ENCODE results near the gene CLCNKB.
"Not testable (repeated sequence)": the region's sequence is repeated elsewhere in the genome, so short reads cannot be mapped to it uniquely, and the experiment has no call there.

CLCNKB gene

DNA sequence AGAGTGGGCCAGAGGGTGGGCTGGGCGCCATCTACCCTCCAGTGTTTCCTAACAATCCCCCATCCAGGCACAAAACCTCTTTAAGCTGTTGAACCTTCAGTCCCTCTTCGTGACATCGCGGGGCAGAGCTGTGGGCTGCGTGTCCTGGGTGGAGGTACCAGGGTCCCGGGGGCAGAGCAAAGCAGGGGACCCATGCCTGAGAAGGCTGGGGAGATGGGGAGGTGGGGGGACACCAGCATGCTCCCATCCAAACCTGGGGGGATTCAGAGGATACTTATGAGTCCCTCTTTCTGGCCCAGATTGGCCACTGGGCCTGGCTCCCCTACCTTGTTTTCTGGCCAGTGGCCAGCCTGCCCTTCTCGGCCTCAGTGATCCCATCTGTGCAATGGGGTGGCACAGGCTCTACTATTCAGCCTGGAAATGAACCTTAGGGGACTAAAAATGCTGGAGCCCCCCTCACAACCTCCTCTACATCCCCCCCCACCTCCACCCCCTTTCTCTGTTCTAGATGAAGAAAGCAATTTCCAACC is 10.4 kb upstream of the CLCNKB start:
- not testable (repeated sequence) for DNase-seq (ENCODE audit: low read depth)

DNA sequence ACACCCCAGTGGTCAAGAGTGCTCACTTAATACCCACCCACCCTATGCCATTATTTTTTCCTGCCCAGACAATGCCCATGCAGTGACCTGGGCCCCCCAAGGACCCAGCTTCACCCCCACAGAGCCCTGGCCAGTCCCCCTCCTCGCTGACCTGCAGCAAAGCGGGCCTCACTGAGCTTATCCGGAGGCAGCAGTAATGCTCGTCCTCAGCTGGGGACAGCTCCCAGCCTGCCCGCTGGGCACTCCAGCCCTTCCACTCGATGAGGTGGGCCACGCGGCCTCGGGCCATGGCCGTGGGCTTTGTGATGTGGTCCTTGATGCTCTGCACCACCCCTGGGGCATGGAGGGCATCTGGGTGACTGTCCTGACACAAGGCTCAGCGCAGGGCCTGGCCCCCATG is 7.1 kb upstream of the CLCNKB start:
- not testable (repeated sequence) for DNase-seq (ENCODE audit: low read depth)

DNA sequence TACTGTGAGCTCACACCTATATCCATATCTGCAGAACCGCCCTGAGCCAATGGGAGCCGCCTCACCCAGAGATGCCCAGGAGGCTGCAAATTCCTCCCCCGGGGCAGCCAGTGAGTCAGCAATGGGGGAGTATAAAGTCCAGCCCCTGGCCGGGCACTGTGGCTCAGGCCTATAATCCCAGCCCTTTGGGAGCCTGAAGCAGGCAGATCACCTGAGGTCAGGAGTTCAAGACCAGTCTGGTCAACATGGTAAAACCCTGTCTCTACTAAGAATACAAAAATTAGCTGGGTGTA is 5.0 kb upstream of the CLCNKB start:
- DNase-seq (ENCODE audit: low read depth), result no peak

DNA sequence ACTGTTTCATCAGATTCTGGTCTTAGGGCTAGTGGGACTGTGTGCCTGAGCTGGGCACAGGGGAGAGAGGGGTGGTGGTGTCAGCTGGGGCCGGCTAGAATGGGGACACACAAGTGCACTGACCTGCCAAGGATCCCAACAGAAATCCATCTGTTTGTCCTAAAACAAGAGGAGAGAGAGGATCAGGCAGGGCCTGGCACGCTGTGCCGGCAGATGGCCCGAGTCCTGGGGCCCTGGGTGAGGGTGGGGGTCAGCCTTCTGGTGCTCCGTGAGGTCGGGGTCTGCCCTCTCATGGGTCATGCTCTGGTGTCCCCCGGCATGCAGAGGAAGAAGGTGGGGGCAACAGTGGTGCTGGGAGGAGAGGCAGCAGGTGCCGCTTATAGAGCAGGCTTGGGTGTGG is 3.7 kb upstream of the CLCNKB start:
- not testable (repeated sequence) for DNase-seq (ENCODE audit: low read depth)

DNA sequence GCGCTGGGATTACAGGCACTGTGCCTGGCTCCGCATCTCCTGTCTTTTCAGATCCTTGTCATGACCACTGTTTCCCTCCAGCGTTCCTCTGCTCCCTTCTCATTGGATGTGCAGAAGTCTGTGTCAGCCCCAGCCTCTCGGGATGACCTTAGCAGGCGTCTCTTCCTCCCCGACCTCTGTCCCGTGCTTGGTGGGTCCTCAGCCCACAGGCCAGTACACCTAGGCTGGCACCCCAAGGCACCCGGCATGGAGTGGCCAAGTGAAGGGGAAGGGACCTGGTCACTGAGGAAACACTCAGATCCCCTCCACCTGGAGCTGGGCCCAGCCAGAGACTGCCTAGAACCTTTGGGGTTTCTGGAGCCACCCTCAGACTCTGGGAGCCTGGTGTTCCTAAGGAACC is 2.4 kb upstream of the CLCNKB start:
- DNase-seq (ENCODE audit: low read depth), result no peak

DNA sequence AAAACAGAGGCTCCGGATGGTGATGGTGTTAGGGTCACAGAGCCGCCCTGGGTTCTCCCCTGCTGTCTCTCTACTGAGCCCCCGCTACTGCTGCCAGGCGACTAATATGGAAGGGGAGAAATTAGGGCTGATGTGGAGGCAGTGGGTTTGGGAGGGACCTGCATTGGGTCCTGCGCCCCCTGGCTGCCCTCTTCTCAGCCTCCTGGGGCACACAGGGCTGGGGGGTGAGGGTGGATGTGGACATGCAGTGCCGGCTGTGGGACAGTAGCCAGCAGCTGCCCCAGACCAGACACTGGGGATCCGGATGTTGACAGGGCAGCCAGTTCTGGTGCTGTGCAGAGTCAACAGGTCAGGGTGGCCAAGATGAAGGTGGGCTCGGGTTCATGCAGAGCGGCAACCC is 1.5 kb upstream of the CLCNKB start:
- DNase-seq (ENCODE audit: low read depth), result no peak

DNA sequence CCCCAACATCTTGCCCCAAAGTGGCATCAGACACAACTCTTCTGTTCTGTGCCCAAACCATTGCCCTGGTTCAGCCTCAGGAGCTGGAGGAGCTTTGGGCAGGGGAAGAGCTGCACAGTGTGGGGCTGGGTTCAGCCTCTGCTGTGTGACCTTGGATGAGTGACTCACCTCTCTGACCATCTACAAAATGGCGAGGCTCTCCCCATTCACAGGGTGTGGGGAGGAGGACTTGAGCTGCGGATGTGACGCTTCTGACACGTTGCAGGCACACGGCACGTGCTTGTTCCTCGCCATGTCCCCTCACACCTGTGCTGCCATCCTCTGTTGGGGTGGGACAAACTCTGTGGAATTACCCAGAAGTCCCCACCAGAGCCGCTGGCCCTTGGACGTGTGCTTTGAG is 928 bp upstream of the CLCNKB start:
- not testable (repeated sequence) for DNase-seq (ENCODE audit: low read depth)

DNA sequence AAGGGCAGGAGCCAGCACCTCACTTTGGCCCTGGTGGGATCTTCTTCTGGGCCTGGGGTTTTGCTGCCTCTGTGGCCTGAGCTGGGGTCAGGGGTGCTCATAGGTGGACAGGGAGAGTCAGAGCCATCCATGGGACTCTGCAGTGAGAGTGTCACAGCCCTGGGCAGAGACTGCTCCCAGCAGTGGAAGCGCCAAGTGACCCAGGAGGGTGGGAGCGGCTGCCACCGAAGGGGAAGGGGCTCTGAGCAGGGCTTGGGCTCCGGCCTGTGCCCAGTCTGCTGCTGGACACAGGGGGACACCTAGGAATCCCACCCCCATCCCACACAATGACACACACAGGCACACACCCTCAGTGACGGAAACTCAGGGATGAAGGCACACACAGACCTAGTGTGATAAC is 368 bp downstream of the CLCNKB start:
- DNase-seq (ENCODE audit: low read depth), result no peak

DNA sequence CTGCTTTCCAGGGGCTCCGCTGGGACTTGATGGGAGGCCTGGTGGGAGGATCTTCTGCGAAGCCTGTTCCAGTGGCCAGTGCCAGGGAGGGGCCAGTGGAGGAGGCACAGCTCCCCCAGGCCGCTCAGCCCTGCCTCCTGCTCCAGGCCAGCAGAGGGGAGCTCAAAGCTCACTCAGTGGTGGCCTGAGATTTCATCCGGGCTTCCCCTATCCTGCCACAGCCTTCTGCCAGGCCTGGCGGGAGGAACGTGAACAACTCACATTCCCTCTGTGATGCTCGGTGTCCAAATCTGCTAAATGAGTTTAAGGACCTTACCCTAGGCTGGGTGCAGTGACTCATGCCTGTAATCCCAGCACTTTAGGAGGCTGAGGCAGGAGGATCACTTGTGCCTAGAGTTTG is 3.3 kb downstream of the CLCNKB start:
- peak; percentile 34 for DNase-seq (ENCODE audit: low read depth)

DNA sequence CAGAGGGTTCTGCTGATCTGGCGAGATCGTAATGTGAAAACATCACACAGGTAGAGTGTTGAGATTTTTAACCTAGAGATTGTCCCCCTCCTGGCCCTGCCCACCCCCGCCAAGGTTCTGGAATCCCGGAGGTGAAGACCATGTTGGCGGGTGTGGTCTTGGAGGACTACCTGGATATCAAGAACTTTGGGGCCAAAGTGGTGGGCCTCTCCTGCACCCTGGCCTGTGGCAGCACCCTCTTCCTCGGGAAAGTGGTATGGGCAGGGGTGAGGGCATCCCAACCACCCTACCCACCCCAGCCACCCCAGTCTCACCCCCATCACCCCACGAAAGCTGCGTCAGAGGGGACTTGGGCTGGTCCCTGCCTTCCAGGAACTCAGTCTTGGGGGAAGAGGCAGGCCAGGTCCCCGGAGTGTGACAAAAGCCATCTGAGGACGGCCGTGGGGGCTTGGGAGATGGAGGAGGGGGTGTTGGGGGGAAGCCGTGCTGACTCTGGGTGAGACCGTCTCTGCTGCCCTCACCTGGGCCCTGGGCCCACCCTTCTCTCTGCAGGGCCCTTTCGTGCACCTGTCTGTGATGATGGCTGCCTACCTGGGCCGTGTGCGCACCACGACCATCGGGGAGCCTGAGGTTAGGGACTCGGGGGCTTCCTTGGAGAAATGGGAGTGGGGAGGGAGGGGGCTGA is 4.4 kb downstream of the CLCNKB start:
- no peak for DNase-seq (ENCODE audit: low read depth)

DNA sequence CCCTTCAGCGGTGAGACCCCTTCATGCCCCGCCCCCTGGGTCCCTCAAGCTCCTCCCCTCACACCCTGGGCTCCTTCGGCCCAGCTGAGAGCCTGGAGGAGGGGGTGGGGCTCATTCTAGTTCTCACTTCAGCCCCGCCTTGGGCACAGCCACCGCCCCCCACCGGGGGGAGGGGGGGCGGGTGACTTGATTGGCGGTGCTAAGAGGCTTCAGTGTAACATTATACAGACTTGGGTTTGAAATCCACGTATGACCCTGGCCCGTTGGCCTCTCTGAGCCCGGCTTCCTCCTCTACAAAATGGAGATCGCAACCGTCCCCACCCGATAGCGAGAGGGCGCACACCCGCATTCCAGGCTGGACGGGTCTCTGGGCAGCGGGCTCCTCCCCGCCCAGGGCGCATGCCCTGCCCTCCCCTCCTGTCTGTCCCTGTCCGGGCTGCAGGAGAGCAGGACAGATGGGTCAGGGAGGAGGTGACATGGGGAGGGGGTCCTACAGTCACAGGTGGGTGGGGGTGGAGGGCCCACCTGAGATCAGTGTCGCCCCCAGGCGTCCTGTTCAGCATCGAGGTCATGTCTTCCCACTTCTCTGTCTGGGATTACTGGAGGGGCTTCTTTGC is 5.1 kb downstream of the CLCNKB start:
- peak; percentile 64 for DNase-seq (ENCODE audit: low read depth)

DNA sequence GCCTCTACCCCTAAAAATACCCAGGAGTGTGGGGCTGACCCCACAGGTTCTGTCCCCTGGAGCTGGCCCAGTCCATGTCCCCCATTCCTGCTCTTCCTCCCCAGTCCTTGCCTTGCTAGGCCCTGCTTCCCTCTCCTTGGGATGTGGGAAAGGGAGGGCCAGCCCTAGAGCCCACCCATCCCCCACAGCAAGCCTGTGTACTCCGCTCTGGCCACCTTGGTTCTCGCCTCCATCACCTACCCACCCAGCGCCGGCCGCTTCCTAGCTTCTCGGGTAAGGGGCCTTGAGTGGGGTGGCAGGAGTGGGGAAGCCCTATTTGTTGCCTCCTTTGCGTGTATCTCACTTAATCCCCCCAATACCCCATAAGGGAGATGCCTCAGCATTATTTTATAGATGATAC is 6.7 kb downstream of the CLCNKB start:
- no peak for DNase-seq (ENCODE audit: low read depth)

DNA sequence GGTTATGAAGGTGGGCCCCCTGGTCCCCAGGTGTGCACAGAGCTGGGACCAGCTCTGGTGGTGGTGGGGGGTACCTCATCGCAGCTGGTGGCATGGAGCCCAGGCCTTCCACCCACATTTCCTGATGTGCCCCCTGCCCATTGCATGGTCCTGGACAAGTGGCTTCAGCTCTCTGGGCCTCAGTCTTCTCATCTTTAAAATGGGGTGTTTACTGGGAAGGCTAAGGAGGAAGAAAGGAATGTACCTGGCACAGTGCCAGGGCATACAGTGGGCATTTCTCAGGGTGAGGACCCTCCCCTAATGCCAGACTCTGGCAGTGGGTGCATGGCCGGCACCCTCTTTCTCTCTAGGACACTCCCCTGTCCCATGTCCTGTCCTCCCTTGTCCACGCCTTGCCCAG is 7.5 kb downstream of the CLCNKB start:
- no peak for DNase-seq (ENCODE audit: low read depth)

DNA sequence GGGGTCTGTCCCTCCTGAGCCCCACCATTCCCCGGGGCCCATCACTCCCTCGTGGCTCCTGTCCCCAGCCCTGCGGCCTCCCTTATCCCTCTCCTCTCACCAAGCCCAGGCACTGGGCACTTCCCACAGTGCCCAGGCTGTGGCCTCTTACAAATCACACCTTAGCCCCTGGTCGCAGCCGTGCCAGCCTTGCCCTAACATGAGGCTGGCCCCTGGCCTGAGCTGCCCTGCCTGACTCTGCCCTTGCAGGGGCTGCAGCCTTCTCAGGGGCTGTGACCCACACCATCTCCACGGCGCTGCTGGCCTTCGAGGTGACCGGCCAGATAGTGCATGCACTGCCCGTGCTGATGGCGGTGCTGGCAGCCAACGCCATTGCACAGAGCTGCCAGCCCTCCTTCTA is 8.4 kb downstream of the CLCNKB start:
- not testable (repeated sequence) for DNase-seq (ENCODE audit: low read depth)

DNA sequence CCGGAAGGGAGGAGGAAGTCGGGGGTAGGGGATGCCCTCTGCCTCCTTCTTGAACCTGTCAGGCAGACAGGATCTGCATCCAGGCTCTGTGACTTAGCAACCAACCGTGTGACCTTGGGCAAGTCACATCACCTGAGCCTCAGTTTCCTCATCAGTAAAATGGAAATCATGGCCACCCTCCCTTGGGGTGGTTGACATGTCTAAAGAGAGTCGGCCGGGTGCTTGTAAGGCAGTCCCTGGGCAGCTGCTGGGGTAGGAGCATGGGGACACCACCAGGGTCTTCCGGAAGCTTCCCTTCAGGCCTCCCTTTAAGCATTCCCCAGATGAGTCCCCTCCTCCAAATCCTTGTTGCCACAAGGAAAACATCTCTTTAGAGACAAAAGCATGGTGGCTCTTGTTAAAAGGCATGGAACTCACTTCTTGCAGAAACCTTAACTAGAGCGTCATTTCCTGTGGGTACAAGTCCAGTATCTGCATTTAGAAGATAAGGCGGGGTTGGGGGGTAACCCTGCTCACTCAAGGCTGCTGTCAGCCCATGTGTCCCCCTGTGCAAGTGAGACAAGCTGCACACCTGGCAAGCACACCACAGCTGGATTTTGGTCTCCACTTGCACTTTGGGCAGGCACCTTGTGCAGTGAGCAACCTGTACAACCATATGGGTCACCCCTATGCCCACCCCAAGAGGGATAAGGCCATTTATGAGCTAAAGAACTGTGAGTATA is 10.4 kb downstream of the CLCNKB start:
- no peak for DNase-seq (ENCODE audit: low read depth)

DNA sequence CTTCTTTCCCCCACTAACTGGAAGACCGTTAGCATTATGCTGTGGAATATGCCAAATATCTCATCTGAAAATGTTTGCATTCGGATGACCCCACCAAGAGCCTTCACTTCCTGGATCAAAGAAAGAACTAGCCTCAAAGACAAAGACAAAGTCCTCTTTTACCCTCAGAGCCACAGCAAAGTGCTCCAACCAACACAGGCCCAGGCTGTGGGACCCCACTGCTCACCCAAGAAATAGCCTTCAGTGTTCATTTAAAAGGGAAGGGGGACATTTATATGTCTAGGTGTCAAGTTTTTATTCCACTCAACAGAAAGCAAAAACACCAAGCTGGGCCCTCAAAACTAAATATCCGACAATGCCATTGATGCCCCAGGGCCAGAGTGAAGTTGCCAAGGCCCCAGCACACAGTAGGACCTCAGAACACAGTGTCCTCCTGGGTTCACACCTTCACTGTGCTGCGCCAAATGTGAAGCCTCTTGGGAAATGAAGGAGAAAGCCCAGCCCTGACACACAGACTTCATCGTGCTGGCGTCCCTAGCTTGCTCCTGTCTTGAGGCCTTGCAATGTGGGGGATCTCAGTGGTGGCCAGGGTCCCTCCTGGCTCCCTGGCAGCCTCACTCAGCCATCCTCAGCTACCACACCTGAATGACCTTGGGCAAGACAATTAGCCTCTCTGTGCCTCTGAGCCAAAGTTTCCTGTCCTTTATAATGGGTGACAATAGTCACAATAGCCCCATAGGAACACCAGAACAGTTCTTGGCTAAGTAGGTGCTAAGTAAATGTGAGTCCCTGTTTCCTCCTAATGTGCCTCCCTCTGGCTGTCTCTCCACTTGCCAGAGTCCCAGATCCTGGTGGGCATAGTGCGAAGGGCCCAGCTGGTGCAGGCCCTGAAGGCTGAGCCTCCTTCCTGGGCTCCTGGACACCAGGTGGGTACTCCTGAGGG is 11.3 kb downstream of the CLCNKB start:
- no peak for DNase-seq (ENCODE audit: low read depth)

DNA sequence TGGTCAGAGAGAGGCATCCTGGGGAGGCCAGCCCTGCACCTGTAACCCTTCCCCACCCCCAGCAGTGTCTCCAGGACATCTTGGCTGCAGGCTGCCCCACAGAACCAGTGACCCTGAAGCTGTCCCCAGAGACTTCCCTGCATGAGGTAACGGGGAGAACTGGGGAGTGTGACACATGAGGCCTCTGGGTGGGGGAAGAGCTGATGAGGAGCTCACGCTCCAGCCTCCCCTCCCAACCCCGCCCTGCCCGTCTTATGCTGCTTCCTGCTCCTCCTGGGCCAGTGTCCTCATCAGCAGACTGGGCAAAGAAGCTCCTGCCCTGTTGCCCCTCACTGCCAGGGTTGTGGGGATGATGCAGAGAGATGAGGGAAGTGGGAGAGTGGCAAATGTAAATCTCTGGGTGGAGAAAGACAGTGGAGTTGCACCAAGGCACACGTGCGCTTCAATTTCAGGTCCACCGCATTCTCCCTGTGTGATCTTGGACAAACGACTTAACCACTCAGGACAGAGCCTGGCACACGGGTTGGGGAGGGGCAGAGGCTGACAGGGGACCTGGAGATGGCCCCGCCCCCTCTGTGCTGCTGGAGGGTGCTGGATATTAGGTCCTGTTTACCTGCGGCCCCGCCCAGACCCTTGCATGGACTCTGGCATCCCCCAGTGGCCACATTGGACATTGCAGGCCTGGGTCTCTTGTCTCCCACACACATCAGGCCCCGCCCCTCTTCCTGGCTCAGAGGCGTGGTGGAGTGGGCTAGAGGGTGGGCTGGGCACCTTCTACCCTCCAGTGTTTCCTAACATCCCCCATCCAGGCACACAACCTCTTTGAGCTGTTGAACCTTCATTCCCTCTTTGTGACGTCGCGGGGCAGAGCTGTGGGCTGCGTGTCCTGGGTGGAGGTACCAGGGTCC is 12.3 kb downstream of the CLCNKB start:
- peak; percentile 72 for DNase-seq (ENCODE audit: low read depth)

DNA sequence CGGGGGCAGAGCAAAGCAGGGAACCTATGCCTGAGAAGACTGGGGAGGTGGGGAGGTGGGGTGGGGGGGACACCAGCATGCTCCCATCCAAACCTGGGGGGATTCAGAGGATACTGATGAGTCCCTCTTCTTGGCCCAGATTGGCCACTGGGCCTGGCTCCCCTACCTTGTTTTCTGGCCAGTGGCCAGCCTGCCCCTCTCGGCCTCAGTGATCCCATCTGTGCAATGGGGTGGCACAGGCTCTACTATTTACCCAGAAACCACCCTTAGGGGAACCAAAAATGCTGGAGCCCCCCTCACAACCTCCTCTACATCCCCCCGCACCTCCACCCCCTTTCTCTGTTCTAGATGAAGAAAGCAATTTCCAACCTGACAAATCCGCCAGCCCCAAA is 12.9 kb downstream of the CLCNKB start:
- not testable (repeated sequence) for DNase-seq (ENCODE audit: low read depth)

DNA sequence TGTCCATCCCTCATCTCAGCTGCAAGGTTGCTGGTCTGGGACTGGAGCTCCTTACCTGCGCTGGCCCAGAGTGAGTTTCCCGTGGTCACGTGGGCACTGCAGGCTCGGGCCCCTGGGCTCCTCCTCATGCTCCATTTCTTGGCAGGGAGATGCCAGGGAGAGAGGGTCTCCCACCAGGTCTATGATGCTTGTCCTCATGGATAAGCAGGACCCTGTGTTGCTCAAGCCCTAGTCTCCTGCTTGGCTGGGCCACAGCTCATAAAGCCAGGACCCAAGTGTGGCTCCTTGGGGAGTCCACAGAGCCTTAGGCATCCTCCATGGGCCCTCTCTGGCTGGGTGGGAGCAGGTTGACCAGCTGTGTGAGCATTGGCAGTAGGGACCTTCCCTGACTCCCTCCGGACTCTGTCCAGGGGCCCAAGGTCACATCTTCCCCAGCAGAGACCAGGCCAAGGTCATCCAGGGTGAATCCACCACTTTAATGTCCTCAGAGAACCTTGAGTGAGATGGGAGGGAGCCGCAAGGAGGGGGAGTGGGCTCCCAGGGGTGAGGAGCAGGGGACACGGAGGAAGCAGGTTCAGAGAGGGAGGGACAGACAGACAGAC is 13.8 kb downstream of the CLCNKB start:
- DNase-seq (ENCODE audit: low read depth), result not testable (repeated sequence)

DNA sequence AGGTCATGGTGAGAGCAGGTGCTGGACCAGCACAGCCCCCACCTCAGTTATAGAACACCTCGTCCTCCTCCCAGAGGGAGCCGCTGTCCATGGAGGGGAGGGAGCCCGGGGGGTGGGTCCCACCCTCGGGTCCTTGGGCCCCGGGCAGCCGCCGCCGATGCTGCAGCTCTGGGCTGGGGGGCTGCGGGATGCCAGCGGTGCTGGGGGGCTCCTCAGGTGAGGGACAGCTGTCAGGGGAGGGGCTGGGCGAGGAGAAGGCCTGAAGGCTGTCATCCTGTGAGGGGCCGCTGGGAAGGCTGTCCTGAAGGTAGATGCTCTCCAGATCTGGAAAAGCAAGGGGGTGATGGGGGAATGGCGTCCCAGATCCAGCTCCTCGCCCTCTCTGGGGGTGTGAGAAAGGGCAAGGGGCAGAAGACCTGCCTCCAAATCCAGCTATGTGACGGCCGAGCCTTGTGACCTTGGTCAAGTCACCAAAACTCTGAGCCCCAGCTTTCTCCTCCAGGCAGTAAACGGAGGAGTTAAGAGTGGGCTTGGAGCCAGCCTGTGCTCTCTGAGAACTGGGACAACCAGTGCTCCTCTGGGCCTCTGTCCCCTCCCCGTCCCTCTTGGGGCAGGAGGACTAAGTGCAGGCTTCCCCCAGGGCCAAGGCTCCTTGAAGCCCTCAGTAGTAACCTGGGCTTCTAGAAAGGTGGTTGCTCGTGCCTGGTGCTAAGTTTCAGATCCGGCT is 15.0 kb downstream of the CLCNKB start:
- DNase-seq (ENCODE audit: low read depth), result not testable (repeated sequence)

All from EH (cell line).